B cell (primary cell): ENCODE measurements around the gene AUNIP. TPM values are rescaled to one million over a fixed set of nuclear protein-coding genes. Genes with fewer than 3 reads are reported as not detected.

Experiments
- ATAC-seq: fragments of 200-7000 bp; cut with Tn5 transposase; one replicate; pipeline ENCODE4 v1.10.0; 2021; ENCODE audit warnings: low read depth, mild to moderate bottlenecking, moderate number of reproducible peaks, moderate library complexity
- CTCF ChIA-PET: fragments of 350-600 bp; sonication (Branson Sonifier 250); formaldehyde crosslinking; loops from one replicate; lab custom pipeline; 2021; ENCODE audit warnings: antibody characterized with exemption, inconsistent platforms; lab: Charles Lee
- POLR2A ChIA-PET: fragments of 350-600 bp; sonication (Branson Sonifier 250); formaldehyde crosslinking; loops from one replicate; lab custom pipeline; 2021; ENCODE audit warnings: antibody characterized with exemption; lab: Charles Lee
- DNase-seq: peaks from one replicate; pipeline ENCODE4 v3.0.0; 2013
- H2AFZ ChIP-seq: 2 replicates; pipeline ENCODE4 v1.6.1; 2012; ENCODE audit warnings: mild to moderate bottlenecking, low read depth, low read length; ENCODE audit not compliant: insufficient read depth, poor library complexity, severe bottlenecking
- H3K27ac ChIP-seq, 2 donors: 1 replicate in 1 of 2; 2 replicates in 1 of 2; pipeline ENCODE4 v1.5.1; 2012 to 2013; ENCODE audit warnings: low read length in 2 of 2, mild to moderate bottlenecking in 2 of 2, moderate library complexity in 1 of 2
- H3K27me3 ChIP-seq, 4 experiments: fragments of 200-600 bp in 1 of 4; sonication (generic) in 1 of 4; replicated peaks in 1 of 4; 1 replicate in 2 of 4; 2 replicates in 2 of 4; pipeline versions ENCODE4 v1.6.1 to v1.7.0; 2013 to 2016; ENCODE audit warnings: low read length in 3 of 4, mild to moderate bottlenecking in 2 of 4, mixed read lengths in 1 of 4, moderate library complexity in 1 of 4; ENCODE audit not compliant: insufficient read depth in 4 of 4, control insufficient read depth in 3 of 4; ENCODE audit errors: control extremely low read depth in 1 of 4
- H3K36me3 ChIP-seq, 2 experiments: replicated peaks in 1 of 2; 1 replicate in 1 of 2; 2 replicates in 1 of 2; pipeline versions ENCODE4 v1.6.1 to v1.7.1; 2013; ENCODE audit warnings: low read length in 1 of 2; ENCODE audit not compliant: insufficient read depth in 2 of 2, control insufficient read depth in 1 of 2; ENCODE audit errors: control extremely low read depth in 1 of 2, extremely low read depth in 1 of 2
- H3K4me1 ChIP-seq, 2 donors: fragments of 200-600 bp in 1 of 2; sonication (generic) in 1 of 2; 1 replicate in 1 of 2; 2 replicates in 1 of 2; pipeline versions ENCODE4 v1.5.1 to v1.6.1; 2013 to 2017; ENCODE audit warnings: low read length in 2 of 2; ENCODE audit not compliant: control insufficient read depth in 2 of 2, insufficient read depth in 2 of 2
- H3K4me2 ChIP-seq: replicated peaks from 2 replicates; pipeline ENCODE3; 2012; ENCODE audit warnings: mild to moderate bottlenecking, low read depth, low read length; ENCODE audit not compliant: poor library complexity, severe bottlenecking
- H3K4me3 ChIP-seq, 5 experiments: fragments of 200-600 bp in 1 of 5; sonication (generic) in 1 of 5; 1 replicate in 3 of 5; 2 replicates in 2 of 5; pipeline versions ENCODE4 v1.5.1 to v1.7.0; 2011 to 2016; ENCODE audit warnings: low read length in 4 of 5, mild to moderate bottlenecking in 4 of 5, low read depth in 2 of 5, control low read depth in 1 of 5, moderate library complexity in 1 of 5; ENCODE audit not compliant: insufficient read depth in 1 of 5; ENCODE audit errors: control extremely low read depth in 1 of 5, extremely low read depth in 1 of 5
- H3K79me2 ChIP-seq: fragments of 200-600 bp; sonication (generic); one replicate; pipeline ENCODE4 v1.6.0; 2016; ENCODE audit warnings: low read length; ENCODE audit not compliant: control insufficient read depth, insufficient read depth
- H3K9ac ChIP-seq: fragments of 200-600 bp; sonication (generic); 2 replicates; pipeline ENCODE4 v1.6.1; 2017; ENCODE audit warnings: mild to moderate bottlenecking, low read length, moderate library complexity
- H3K9me3 ChIP-seq, 3 donors: one replicate each; pipeline versions ENCODE4 v1.6.1 to v1.7.1; 2013; ENCODE audit warnings: low read length in 2 of 3; ENCODE audit not compliant: control insufficient read depth in 2 of 3, insufficient read depth in 1 of 3; ENCODE audit errors: control extremely low read depth in 1 of 3
- H4K20me1 ChIP-seq: 2 replicates; pipeline ENCODE4 v1.6.0; 2012; ENCODE audit warnings: mild to moderate bottlenecking, low read length; ENCODE audit not compliant: insufficient read depth, control insufficient read depth, poor library complexity, severe bottlenecking
- H3K27ac Mint-ChIP-seq: one replicate; pipeline ENCODE4 v1.8.0; 2021; ENCODE audit warnings: mixed read lengths
- H3K27me3 Mint-ChIP-seq: one replicate; pipeline ENCODE4 v1.8.0; 2021; ENCODE audit warnings: mixed read lengths
- H3K4me1 Mint-ChIP-seq: one replicate; pipeline ENCODE4 v1.8.0; 2021; ENCODE audit warnings: mixed read lengths
- H3K4me3 Mint-ChIP-seq: one replicate; pipeline ENCODE4 v1.8.0; 2021; ENCODE audit warnings: mixed read lengths
- H3K9me3 Mint-ChIP-seq: one replicate; pipeline ENCODE4 v1.8.0; 2022; ENCODE audit warnings: mixed read lengths; ENCODE audit not compliant: insufficient read depth
- EZH2 ChIP-seq: IDR thresholded peaks from 2 replicates; pipeline ENCODE4 v1.6.1; 2012; ENCODE audit warnings: borderline replicate concordance, low read depth, mild to moderate bottlenecking, moderate library complexity, low read length; ENCODE audit not compliant: insufficient read depth, poor library complexity, severe bottlenecking
- WGBS: methylation state at CpG from one replicate; pipeline ENCODE4 v1.1.5; 2013; ENCODE audit warnings: missing lambda C conversion rate; ENCODE audit not compliant: insufficient coverage; 5-methylcytosine and 5-hydroxymethylcytosine counted together
- intact Hi-C: fragments of 100-400 bp; cut with micrococcal nuclease; formaldehyde crosslinking; loops from one replicate; pipeline ENCODE4 v1.10.0; 2022
- polyA plus RNA-seq: library from polyadenylated mRNA; depleted of rRNA; stranded (reverse); fragments of >200 nt; gene quantifications from 2 replicates; pipeline ENCODE4 v1.2.3, GENCODE V29; 2012
- total RNA-seq, 2 donors: library from RNA; stranded (reverse); fragments of 120-200 nt in 1 of 2; gene quantifications; 1 replicate in 1 of 2; 2 replicates in 1 of 2; pipeline versions ENCODE4 v1.2.3 to v1.2.4, GENCODE V29; 2013 to 2022
- TF ChIP-seq, protein P1 (sequence below): fragments of 200-600 bp; IDR thresholded peaks from one replicate; pipeline ENCODE4 v1.8.0; 2022; ENCODE audit warnings: antibody characterized with exemption, mild to moderate bottlenecking

AUNIP gene
- total and polyA plus RNA-seq, 2 donors (not counting 1 experiment from before 2014, with no cell fraction given), result 0.27 TPM; not detected in 1

DNA sequence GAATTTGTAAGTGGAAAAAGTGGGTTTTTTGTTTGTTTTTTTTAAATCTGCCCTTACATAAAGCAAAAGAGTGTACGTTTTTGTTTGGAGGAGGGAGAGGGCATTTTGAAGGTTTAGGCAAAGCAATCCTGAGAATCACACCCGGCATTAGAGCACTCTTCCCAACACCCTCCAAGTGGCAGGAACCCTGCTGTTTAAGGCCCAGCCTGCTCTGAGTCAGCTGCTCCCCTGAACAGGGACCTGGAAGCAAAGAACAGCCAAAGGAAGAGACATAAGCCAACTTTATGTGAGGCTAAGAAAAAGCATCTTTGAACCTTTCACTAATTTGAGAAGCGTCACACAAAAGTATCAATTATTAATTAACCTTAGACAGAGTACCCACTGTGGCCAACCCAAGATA lies 22.6 kb downstream of the AUNIP start:
- intact Hi-C loops, result loop anchor here (1.0 kb wide), 1 partner anchor 162 kb away; the partner anchor contains the start of gene PAFAH2
- H2AFZ ChIP-seq, result no peak overlapping the region
- POLR2A ChIA-PET, result no interaction called here
- no peak overlapping the region for H3K27ac ChIP-seq
- no peaks in the 10 kb centered on the region for H3K4me1 ChIP-seq
- CTCF ChIA-PET, result interaction anchor here (1.5 kb wide), 1 partner anchor 59 kb away, joined by 3 read pairs; no protein-coding TSS in a partner anchor
- no peaks in the 10 kb centered on the region for H3K79me2 ChIP-seq
- TF ChIP-seq EZH2, result no peak
- TF ChIP-seq, protein P1, sequence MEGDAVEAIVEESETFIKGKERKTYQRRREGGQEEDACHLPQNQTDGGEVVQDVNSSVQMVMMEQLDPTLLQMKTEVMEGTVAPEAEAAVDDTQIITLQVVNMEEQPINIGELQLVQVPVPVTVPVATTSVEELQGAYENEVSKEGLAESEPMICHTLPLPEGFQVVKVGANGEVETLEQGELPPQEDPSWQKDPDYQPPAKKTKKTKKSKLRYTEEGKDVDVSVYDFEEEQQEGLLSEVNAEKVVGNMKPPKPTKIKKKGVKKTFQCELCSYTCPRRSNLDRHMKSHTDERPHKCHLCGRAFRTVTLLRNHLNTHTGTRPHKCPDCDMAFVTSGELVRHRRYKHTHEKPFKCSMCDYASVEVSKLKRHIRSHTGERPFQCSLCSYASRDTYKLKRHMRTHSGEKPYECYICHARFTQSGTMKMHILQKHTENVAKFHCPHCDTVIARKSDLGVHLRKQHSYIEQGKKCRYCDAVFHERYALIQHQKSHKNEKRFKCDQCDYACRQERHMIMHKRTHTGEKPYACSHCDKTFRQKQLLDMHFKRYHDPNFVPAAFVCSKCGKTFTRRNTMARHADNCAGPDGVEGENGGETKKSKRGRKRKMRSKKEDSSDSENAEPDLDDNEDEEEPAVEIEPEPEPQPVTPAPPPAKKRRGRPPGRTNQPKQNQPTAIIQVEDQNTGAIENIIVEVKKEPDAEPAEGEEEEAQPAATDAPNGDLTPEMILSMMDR, result no peak
- Mint-ChIP-seq H3K9me3 (peaks cover 2% of the 10 kb centered on the region), H3K4me3 (no peak overlapping the region), H3K27ac (peak overlapping the region; percentile 54), H3K27me3 (no peaks in the 10 kb centered on the region), H3K4me1 (no peaks in the 10 kb centered on the region)
- no peak overlapping the region for H3K4me3 ChIP-seq
- WGBS, result 100% methylated on average over 2 of the region's 3 CpGs
- DNase-seq (no peak), ATAC-seq (no peak)
- H3K36me3 ChIP-seq, result peaks cover 14 to 28% of the 10 kb centered on the region in 2 experiments
- no peaks in the 10 kb centered on the region for H3K9me3 ChIP-seq
- H3K27me3 ChIP-seq, result no peaks in the 10 kb centered on the region
- H3K4me2 ChIP-seq, result no peak overlapping the region
- H4K20me1 ChIP-seq, result no peaks in the 10 kb centered on the region
- no peak overlapping the region for H3K9ac ChIP-seq

DNA sequence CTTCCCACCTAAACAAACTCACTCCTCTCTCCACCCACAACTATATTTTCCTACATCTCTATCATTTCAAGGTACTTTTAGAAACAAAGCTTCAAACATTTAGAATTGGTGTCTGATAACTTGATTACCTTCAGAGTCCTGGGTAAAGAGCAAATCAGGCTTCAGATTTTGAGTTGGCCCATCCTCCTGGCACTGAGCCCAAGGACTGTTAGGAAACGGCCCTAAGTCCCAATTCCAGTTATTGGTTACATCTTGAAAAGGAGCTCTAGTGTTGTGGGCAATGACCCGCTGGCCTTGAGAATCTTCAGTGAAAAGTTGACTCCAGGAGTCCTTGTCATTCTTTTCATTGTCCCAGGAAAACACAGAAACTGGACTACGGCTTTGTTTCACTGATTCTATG lies 24.4 kb downstream of the AUNIP start:
- DNase-seq (no peak), ATAC-seq (no peak)
- Mint-ChIP-seq H3K4me1 (no peaks in the 10 kb centered on the region), H3K9me3 (no peaks in the 10 kb centered on the region), H3K4me3 (no peak overlapping the region), H3K27ac (no peak overlapping the region), H3K27me3 (no peaks in the 10 kb centered on the region)
- Histone ChIP-seq H3K9ac (no peak overlapping the region), H2AFZ (no peak overlapping the region), H3K79me2 (no peaks in the 10 kb centered on the region), H3K9me3 (no peaks in the 10 kb centered on the region), H3K27me3 (no peaks in the 10 kb centered on the region), H4K20me1 (no peaks in the 10 kb centered on the region), H3K4me2 (no peak overlapping the region), H3K36me3 (peaks cover 14 to 46% of the 10 kb centered on the region in 2 experiments), H3K27ac (no peak overlapping the region), H3K4me3 (no peak overlapping the region), H3K4me1 (no peaks in the 10 kb centered on the region)
- WGBS, result 67% methylated on average over 1 of the region's 3 CpGs
- intact Hi-C loops, result no loop called here
- TF ChIP-seq, protein P1, result no peak
- TF ChIP-seq EZH2, result no peak
- CTCF ChIA-PET, result interaction anchor here (1.5 kb wide), 1 partner anchor 165 kb away, joined by 3 read pairs; no protein-coding TSS in a partner anchor
- POLR2A ChIA-PET, result no interaction called here
